ENCODE data around the gene DNAAF8.

DNAAF8 gene

GRCh38 chr16:4695473-4696171 lies 38.7 kb upstream of the DNAAF8 start:
- DNase-seq = no peak

GRCh38 chr16:4696172-4696904 lies 38.0 kb upstream of the DNAAF8 start:
- DNase-seq = no peak

GRCh38 chr16:4696905-4697847 lies 37.2 kb upstream of the DNAAF8 start:
- DNase-seq = no peak

- no peak for DNase-seq
Observed at GRCh38 chr16:4697848-4698291, 36.5 kb upstream of the DNAAF8 start.

DNA sequence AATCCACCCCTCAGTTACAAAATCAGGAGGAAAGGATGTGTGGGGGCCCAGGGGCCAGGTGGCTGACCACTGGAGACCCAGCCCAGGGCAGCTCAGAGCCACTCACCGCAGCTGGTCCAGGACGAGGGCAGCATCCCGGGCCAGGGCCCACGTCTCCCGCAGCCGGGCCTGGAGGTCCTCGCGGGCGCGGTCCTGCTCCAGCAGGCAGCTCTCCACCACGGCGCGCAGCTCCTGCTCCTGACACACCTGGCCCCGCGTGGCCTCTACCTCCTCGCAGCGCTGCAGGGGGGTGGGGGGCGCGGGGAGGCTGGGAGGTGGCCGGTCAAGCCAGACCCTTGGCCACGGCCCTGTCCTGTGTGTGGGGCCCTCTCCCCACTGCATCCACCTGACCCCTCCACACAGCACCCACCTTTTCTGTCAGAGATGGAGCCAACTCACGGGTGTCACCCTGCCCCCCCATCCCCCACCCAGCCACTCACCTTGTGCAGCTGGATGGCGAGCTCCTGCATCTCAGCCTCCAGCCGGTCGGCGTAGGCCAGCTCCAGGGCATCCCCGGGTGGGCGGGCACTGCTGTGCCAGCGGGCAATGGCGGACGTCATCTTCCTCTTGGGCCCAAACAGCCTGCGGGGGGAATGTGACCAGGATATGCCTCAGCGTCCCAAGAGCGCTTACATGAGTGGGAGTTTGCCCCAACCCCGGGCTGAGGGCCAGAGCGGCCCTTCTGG lies 35.9 kb upstream of the DNAAF8 start:
- no peak for DNase-seq

DNA sequence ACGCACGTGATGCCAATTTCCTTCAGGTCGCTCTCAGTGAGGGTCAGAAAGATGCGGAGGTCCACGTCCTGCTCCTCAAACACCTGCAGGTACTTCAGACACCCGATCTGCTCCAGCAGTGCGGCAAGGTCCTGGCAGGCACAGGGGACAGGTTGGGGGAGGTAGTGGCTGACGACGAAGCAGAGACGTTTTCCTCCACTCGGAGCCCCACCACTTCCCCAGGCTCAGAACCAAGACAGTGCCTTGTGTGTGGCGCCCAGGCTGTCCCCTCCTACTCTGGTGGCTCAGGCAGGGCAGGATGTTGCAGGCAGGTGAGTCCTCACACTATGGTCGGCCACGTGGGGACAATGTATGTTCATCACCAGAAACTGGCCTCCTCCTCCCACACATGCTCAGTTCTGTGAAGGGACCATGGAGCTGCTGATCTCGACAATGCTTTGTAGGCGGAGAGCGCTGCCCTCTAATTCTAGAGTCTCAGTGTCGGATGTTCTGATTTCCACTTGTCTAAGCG lies 35.2 kb upstream of the DNAAF8 start:
- DNase-seq = no peak

DNA sequence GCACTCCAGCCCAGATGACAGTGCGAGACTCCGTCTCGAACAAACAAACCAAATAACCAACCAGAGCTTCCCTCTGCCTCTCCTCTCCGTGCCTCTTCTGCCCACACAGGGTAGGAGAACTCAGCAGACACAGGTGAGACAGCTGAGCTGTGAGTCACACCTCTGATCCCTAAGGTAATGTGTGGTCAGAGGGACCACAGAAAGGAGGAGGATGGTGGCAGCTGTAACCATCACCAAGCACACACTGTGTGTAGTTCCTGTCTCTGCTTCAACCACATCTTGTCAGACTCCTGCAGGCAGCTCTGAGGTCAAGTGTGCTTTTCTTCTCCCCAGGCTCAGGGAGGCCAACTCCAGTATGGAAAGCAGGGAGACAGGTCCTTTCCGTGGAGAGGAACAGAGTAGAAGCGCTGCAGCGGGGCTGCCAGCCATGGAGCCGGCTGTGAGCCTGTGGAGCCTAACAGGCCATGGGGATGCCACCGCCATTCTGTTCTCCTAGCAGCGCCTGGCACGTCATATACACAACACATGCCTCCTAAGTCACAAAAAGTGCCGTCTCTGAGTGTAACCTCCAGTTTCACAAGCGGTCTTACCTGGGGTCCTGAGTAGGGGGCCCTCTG lies 33.8 kb upstream of the DNAAF8 start:
- DNase-seq = no peak

GRCh38 chr16:4700997-4701743 lies 33.2 kb upstream of the DNAAF8 start:
- no peak for DNase-seq

- no peak for DNase-seq
Observed at GRCh38 chr16:4701791-4702465, 32.4 kb upstream of the DNAAF8 start.

- no peak for DNase-seq
Observed at GRCh38 chr16:4702466-4702808, 31.9 kb upstream of the DNAAF8 start.

GRCh38 chr16:4703906-4704305 lies 30.4 kb upstream of the DNAAF8 start:
- DNase-seq = no peak

- DNase-seq = no peak
Observed at GRCh38 chr16:4704491-4704890, 29.8 kb upstream of the DNAAF8 start.

DNA sequence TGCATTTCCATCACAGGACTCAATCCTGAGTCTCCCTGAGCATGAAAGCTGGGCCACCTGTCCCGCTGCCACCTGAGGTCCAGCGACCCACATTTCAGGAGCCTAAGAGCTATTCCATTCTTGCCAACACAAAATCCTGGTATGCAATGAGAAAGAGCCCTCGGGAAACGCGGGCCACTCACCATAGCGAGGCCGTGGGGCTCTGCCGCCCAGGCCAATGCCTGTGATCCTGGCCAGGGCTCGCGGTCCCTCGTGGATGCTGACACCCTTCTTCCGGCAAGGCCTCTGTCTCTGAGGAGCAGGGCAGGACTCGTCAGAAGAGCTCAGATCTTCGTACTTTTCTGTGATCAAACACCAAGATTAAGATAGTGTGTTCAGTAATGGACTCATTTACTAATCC lies 29.4 kb upstream of the DNAAF8 start:
- no peak for DNase-seq

GRCh38 chr16:4706871-4707270 lies 27.5 kb upstream of the DNAAF8 start:
- DNase-seq = no peak

GRCh38 chr16:4709481-4709880 lies 24.9 kb upstream of the DNAAF8 start:
- DNase-seq = no peak

DNA sequence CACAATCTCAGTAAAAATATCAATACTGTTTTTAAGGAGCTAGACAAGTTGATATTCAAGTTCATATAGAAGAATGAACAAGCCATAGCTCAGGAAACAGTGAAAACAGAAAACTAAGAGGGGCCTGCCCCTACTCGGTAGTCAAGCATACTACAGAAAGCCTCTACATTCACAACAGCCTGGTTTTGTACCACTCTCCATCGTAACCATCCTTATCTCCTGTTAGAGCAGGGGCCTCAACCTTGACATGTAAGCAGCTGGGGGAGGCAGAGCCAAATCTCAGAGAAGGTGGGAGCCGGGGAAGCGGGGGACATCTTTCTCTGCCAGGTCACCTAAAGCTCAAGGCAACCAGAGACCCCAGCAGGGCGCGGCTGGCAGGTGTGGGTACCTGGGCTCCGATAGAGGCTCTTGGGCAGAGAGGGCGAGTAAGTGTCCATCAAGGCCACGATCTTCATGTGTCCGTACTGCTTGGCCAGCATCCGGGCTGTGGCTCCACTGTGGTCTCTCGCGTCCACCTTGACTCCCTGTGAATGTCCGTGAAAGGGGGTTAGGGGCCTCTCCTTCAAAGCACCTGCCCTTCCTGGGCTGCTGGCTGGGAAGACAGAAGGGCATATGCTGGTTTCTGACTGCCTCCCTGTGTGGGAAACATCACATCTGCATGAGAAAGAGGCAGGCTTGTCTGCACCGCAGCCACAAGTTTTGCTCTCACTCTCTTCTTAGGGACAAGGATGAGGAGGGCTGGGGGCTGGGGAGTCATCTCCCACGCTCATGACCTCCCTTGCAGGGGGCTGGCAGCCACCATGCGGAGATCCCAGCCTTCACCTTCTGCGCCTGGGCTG lies 20.5 kb upstream of the DNAAF8 start:
- no peak for DNase-seq

DNA sequence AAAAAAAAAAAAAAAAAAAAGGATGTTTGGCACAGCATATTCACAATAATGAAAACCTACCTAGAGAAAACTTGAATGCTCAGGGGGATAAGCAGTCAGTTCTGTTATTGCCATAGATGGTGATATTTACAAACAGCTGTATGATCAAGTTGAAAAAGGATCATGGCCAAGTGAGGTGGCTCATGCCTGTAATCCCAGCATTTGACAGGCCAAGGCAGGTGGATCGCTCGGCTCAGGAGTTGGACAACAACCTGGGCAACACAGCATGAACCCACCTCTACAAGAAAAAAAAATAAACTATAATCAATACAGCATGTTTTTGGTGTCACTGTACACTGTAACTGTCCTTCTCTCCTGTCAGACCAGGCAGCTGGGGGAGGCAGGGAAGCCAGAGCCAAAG lies 19.3 kb upstream of the DNAAF8 start:
- no peak for DNase-seq

- no peak for DNase-seq
Observed at GRCh38 chr16:4718466-4718865, 15.9 kb upstream of the DNAAF8 start.

- DNase-seq = no peak
Observed at GRCh38 chr16:4723071-4723767, 11.1 kb upstream of the DNAAF8 start.

Measured in activated CD4-positive, CD25-positive, alpha-beta regulatory T cell treated with anti-CD3 and anti-CD28 coated beads, Interleukin-2, amount 50 U/mL, for 72 hours (primary cell).